Keratinocyte (primary cell): Measurements from ENCODE around the gene OR3A3.

ENCODE experiments used
- CTCF ChIP-seq, 3 experiments: IDR thresholded peaks in 1 of 3; conservative IDR thresholded peaks in 1 of 3; optimal IDR thresholded peaks in 1 of 3; 2 replicates in 2 of 3; 3 replicates in 1 of 3; pipeline versions ENCODE3 to v1.5.1; 2011; ENCODE audit warnings: low read length in 3 of 3, mild to moderate bottlenecking in 3 of 3, moderate library complexity in 2 of 3, control low read depth in 1 of 3, inconsistent platforms in 1 of 3; ENCODE audit not compliant: insufficient read depth in 2 of 3; ENCODE audit errors: extremely low read depth in 1 of 3
- EZH2 ChIP-seq: IDR thresholded peaks from one replicate; pipeline ENCODE4 v1.6.1; 2012; ENCODE audit warnings: inconsistent platforms, mild to moderate bottlenecking, low read length, moderate library complexity

GRCh38 chr17:3385869-3386816, 25.0 kb upstream of the OR3A3 start, which contains the start of gene OR3A2:
- TF ChIP-seq CTCF (optimal IDR thresholded peaks at IDR 0.05 in 1 of 3, IDR thresholded peaks at IDR 0.05 in 1 of 3, conservative IDR thresholded peaks at IDR 0.05 in 1 of 3; ENCODE audit: extremely low read depth in 1 of 3, insufficient read depth in 2 of 3, low read length in 3 of 3) (no peak), EZH2 (no peak)
